ENCODE measurements around the gene PRKAR1B.

PRKAR1B gene

DNA sequence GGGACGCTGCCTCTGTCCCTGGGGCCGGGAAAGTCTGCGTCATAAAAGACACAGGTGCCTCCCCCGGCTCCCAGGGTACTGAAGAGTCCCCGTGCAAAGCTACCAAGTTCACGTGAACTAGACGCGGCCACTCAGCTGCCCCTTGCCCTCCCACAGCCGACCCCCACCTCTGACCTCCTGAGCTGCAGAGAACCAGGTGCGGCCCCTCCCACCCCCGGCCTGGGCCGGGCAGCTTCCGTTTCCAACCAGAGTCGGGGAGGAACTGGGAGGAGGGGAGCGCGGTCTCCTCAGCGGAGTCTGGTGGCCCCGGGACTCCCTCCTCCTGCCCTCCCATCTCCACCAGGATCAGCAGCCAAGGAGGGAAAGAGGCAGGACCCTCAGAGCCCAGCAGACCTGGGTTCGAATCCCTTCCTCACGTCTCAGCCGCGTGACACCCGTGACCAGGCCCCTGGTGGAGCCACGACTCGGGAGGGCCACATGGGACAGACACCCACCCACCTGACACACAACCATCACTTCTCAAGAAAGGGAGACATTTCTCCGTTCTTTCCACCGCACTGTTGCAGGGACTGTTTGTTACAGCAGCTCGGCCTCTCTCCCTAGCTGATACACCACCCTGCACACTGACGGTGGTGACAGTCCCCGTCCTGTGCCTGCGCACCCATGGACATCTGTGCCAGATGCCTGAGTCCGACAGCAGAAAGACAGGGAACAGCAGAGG lies 170.1 kb downstream of the PRKAR1B start:
- no peak overlapping the region for H3K9ac ChIP-seq (ENCODE audit: low read depth, low read length, poor library complexity, severe bottlenecking)
- H3K27me3 ChIP-seq (ENCODE audit: insufficient read depth, low read length, poor library complexity, severe bottlenecking), result no peaks in the 10 kb centered on the region
- no peaks in the 10 kb centered on the region for H4K20me1 ChIP-seq (ENCODE audit: insufficient read depth, low read length, poor library complexity, severe bottlenecking)
- H3K36me3 ChIP-seq (ENCODE audit: insufficient read depth, low read length), result no peaks in the 10 kb centered on the region
- no peak for TF ChIP-seq EZH2phosphoT487 (IDR thresholded peaks at IDR 0.05; ENCODE audit: borderline replicate concordance)
- TF ChIP-seq, protein P1, sequence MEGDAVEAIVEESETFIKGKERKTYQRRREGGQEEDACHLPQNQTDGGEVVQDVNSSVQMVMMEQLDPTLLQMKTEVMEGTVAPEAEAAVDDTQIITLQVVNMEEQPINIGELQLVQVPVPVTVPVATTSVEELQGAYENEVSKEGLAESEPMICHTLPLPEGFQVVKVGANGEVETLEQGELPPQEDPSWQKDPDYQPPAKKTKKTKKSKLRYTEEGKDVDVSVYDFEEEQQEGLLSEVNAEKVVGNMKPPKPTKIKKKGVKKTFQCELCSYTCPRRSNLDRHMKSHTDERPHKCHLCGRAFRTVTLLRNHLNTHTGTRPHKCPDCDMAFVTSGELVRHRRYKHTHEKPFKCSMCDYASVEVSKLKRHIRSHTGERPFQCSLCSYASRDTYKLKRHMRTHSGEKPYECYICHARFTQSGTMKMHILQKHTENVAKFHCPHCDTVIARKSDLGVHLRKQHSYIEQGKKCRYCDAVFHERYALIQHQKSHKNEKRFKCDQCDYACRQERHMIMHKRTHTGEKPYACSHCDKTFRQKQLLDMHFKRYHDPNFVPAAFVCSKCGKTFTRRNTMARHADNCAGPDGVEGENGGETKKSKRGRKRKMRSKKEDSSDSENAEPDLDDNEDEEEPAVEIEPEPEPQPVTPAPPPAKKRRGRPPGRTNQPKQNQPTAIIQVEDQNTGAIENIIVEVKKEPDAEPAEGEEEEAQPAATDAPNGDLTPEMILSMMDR (conservative IDR thresholded peaks at IDR 0.05; ENCODE audit: low read length), result no peak
- no peak overlapping the region for H3K4me3 ChIP-seq (ENCODE audit: low read length, poor library complexity, severe bottlenecking)
- H3K9me2 ChIP-seq (replicated peaks; ENCODE audit: low read depth, low read length), result no peaks in the 10 kb centered on the region
- H3K79me2 ChIP-seq (ENCODE audit: insufficient read depth, low read length), result no peaks in the 10 kb centered on the region
- H3K9me3 ChIP-seq (ENCODE audit: insufficient read depth, low read depth, low read length), result peaks cover 3% of the 10 kb centered on the region; the same call in 1 of the 2 replicates
- no peaks in the 10 kb centered on the region for H3K4me1 ChIP-seq (ENCODE audit: insufficient read depth, low read length, poor library complexity, severe bottlenecking)
- H3K4me2 ChIP-seq (ENCODE audit: low read depth, low read length, poor library complexity, severe bottlenecking), result no peak overlapping the region
- no peak overlapping the region for H2AFZ ChIP-seq (ENCODE audit: low read length)
- no peaks in the 10 kb centered on the region for H3F3A ChIP-seq (ENCODE audit: low read depth)

DNA sequence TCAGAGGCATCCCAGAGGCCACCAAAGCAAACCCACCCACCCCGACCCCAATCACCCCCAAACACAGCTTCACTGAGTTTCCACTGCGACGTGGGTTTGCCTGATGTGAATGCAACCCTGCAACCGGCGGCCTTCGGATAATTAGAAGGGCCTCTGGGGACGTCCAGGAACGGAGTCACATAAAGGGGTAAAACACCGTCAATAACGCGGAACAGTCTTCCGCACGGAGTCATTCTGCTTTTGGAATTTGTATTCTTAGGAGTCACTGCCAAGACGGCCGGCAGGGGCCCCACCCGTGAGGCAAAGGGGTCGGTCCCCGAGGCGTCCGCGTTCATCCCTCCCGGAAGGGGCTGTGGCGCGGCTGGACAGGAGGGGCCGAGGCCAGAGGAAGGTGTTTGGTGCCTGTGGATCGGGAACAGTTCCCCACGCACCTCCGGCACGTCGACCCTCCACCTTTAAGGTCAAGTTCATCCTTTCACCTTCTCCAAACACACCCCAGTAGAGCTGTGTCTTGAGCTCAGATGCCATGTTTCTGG lies 170.7 kb downstream of the PRKAR1B start:
- Histone ChIP-seq H3K27me3 (ENCODE audit: insufficient read depth, low read length, poor library complexity, severe bottlenecking) (no peaks in the 10 kb centered on the region), H3K4me2 (ENCODE audit: low read depth, low read length, poor library complexity, severe bottlenecking) (no peak overlapping the region), H3K36me3 (ENCODE audit: insufficient read depth, low read length) (no peaks in the 10 kb centered on the region), H3K4me1 (ENCODE audit: insufficient read depth, low read length, poor library complexity, severe bottlenecking) (no peaks in the 10 kb centered on the region), H3K9me3 (ENCODE audit: insufficient read depth, low read depth, low read length) (peaks cover 3% of the 10 kb centered on the region; the same call in 1 of the 2 replicates), H3F3A (ENCODE audit: low read depth) (no peaks in the 10 kb centered on the region), H3K9me2 (replicated peaks; ENCODE audit: low read depth, low read length) (no peaks in the 10 kb centered on the region), H4K20me1 (ENCODE audit: insufficient read depth, low read length, poor library complexity, severe bottlenecking) (no peaks in the 10 kb centered on the region), H3K4me3 (ENCODE audit: low read length, poor library complexity, severe bottlenecking) (no peak overlapping the region), H2AFZ (ENCODE audit: low read length) (no peak overlapping the region), H3K9ac (ENCODE audit: low read depth, low read length, poor library complexity, severe bottlenecking) (no peak overlapping the region), H3K79me2 (ENCODE audit: insufficient read depth, low read length) (no peaks in the 10 kb centered on the region)
- TF ChIP-seq EZH2phosphoT487 (IDR thresholded peaks at IDR 0.05; ENCODE audit: borderline replicate concordance), result no peak
- TF ChIP-seq, protein P1 (conservative IDR thresholded peaks at IDR 0.05; ENCODE audit: low read length), result no peak

DNA sequence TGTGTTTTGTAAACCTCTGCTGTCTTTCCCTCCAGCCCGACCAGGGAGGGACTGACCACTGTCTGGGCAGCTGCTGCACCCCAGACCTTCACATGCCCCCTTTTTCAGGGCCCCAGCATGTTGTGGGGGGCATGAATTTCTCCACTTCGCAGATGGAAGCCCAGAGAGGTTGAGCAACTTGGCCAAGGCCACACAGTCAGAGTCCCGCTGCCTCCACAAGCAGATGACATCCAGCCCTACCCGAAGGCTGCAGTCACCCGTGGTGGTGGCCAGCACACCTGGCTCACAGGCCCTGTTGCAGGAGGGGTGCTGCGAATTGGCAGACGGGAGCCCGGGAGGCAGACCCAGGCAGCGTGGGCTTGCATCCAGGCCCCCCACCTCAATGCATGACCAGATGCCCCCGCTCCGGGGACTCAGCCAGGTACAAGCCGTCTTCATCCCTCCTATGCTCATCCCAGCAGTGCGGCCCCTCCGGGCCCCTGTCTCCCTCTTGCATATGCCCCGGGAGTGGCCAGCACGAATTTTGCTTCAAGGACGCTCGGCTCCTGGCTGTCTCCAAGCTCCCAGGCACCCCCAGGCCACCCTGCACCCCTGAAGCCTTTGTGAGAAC lies 171.4 kb downstream of the PRKAR1B start:
- H2AFZ ChIP-seq (ENCODE audit: low read length), result no peak overlapping the region
- H3K4me1 ChIP-seq (ENCODE audit: insufficient read depth, low read length, poor library complexity, severe bottlenecking), result no peaks in the 10 kb centered on the region
- peaks cover 3% of the 10 kb centered on the region; the same call in 1 of the 2 replicates for H3K9me3 ChIP-seq (ENCODE audit: insufficient read depth, low read depth, low read length)
- no peaks in the 10 kb centered on the region for H3K27me3 ChIP-seq (ENCODE audit: insufficient read depth, low read length, poor library complexity, severe bottlenecking)
- no peaks in the 10 kb centered on the region for H4K20me1 ChIP-seq (ENCODE audit: insufficient read depth, low read length, poor library complexity, severe bottlenecking)
- no peaks in the 10 kb centered on the region for H3K79me2 ChIP-seq (ENCODE audit: insufficient read depth, low read length)
- TF ChIP-seq, protein P1 (conservative IDR thresholded peaks at IDR 0.05; ENCODE audit: low read length), result no peak
- TF ChIP-seq EZH2phosphoT487 (IDR thresholded peaks at IDR 0.05; ENCODE audit: borderline replicate concordance), result no peak
- no peak overlapping the region for H3K4me3 ChIP-seq (ENCODE audit: low read length, poor library complexity, severe bottlenecking)
- no peaks in the 10 kb centered on the region for H3K9me2 ChIP-seq (replicated peaks; ENCODE audit: low read depth, low read length)
- H3K9ac ChIP-seq (ENCODE audit: low read depth, low read length, poor library complexity, severe bottlenecking), result no peak overlapping the region
- H3K4me2 ChIP-seq (ENCODE audit: low read depth, low read length, poor library complexity, severe bottlenecking), result no peak overlapping the region
- H3K36me3 ChIP-seq (ENCODE audit: insufficient read depth, low read length), result no peaks in the 10 kb centered on the region
- H3F3A ChIP-seq (ENCODE audit: low read depth), result no peaks in the 10 kb centered on the region

All from Loucy (cell line).